DND-41 (cell line): ENCODE data around the gene GNB3.

Experiments used
- EZH2 ChIP-seq: IDR thresholded peaks from 3 replicates; pipeline ENCODE4 v1.6.1; 2012; ENCODE audit warnings: borderline replicate concordance, low read depth, mild to moderate bottlenecking, moderate library complexity, low read length, inconsistent platforms; ENCODE audit not compliant: severe bottlenecking
- TF ChIP-seq, protein P1 (sequence below): IDR thresholded peaks from 2 replicates; pipeline ENCODE4 v1.5.1; 2012; ENCODE audit warnings: borderline replicate concordance, low read length, moderate library complexity, mild to moderate bottlenecking; ENCODE audit not compliant: poor library complexity, severe bottlenecking; ENCODE audit errors: extremely low read depth

DNA sequence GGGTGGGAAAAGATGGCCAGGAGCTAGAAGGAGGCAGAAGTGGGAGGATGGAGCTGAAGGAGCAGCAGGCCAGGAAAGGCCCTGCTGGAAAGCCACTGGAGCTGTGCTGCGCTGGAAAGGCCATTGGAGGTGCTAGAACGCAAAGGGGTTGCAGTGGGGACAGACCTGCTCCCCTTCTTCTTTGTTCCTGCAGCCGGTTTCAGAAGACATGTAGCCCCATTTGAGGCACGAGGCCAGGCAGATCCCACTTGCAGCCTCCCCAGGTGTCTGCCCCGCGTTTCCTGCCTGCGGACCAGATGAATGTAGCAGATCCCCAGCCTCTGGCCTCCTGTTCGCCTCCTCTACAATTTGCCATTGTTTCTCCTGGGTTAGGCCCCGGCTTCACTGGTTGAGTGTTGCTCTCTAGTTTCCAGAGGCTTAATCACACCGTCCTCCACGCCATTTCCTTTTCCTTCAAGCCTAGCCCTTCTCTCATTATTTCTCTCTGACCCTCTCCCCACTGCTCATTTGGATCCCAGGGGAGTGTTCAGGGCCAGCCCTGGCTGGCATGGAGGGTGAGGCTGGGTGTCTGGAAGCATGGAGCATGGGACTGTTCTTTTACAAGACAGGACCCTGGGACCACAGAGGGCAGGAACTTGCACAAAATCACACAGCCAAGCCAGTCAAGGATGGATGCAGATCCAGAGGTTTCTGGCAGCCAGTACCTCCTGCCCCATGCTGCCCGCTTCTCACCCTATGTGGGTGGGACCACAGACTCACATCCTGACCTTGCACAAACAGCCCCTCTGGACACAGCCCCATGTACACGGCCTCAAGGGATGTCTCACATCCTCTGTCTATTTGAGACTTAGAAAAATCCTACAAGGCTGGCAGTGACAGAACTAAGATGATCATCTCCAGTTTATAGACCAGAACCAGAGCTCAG lies 21.4 kb upstream of the GNB3 start:
- TF ChIP-seq, protein P1, sequence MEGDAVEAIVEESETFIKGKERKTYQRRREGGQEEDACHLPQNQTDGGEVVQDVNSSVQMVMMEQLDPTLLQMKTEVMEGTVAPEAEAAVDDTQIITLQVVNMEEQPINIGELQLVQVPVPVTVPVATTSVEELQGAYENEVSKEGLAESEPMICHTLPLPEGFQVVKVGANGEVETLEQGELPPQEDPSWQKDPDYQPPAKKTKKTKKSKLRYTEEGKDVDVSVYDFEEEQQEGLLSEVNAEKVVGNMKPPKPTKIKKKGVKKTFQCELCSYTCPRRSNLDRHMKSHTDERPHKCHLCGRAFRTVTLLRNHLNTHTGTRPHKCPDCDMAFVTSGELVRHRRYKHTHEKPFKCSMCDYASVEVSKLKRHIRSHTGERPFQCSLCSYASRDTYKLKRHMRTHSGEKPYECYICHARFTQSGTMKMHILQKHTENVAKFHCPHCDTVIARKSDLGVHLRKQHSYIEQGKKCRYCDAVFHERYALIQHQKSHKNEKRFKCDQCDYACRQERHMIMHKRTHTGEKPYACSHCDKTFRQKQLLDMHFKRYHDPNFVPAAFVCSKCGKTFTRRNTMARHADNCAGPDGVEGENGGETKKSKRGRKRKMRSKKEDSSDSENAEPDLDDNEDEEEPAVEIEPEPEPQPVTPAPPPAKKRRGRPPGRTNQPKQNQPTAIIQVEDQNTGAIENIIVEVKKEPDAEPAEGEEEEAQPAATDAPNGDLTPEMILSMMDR = no peak
- no peak for TF ChIP-seq EZH2
